GM23248 (cell line): ENCODE measurements around the gene SCP2. TPM values are rescaled to one million over a fixed set of nuclear protein-coding genes. Genes with fewer than 3 reads are reported as not detected.

Experiments used
- DNase-seq: peaks from one replicate; pipeline ENCODE4 v3.0.0-alpha.2; 2015
- H2AFZ ChIP-seq: fragments of 200-600 bp; sonication (generic); 2 replicates; pipeline ENCODE4 v1.6.1; 2016; ENCODE audit warnings: antibody characterized with exemption
- H3F3A ChIP-seq: fragments of 200-600 bp; sonication (generic); 2 replicates; pipeline ENCODE4 v1.6.1; 2016; ENCODE audit warnings: mild to moderate bottlenecking, antibody characterized with exemption, mixed run types; ENCODE audit not compliant: insufficient read depth
- H3K27ac ChIP-seq: fragments of 200-600 bp; sonication (generic); 2 replicates; pipeline ENCODE4 v1.5.1; 2016; ENCODE audit warnings: mild to moderate bottlenecking
- H3K27me3 ChIP-seq: fragments of 200-600 bp; sonication (generic); replicated peaks from 2 replicates; pipeline ENCODE4 v1.6.1; 2016; ENCODE audit warnings: mild to moderate bottlenecking; ENCODE audit not compliant: insufficient read depth
- H3K36me3 ChIP-seq: fragments of 200-600 bp; sonication (generic); 2 replicates; pipeline ENCODE4 v1.6.1; 2016; ENCODE audit warnings: low read depth, mild to moderate bottlenecking
- H3K4me1 ChIP-seq: fragments of 200-600 bp; sonication (generic); 2 replicates; pipeline ENCODE4 v1.6.1; 2016; ENCODE audit warnings: mild to moderate bottlenecking; ENCODE audit not compliant: insufficient read depth
- H3K4me2 ChIP-seq: fragments of 200-600 bp; sonication (generic); one replicate; pipeline ENCODE4 v1.6.1; 2016; ENCODE audit warnings: mild to moderate bottlenecking; ENCODE audit not compliant: unreplicated experiment
- H3K4me3 ChIP-seq: fragments of 200-600 bp; sonication (generic); 2 replicates; pipeline ENCODE4 v1.5.1; 2016; ENCODE audit warnings: mild to moderate bottlenecking
- H3K79me2 ChIP-seq: fragments of 200-600 bp; sonication (generic); 2 replicates; pipeline ENCODE4 v1.6.1; 2016; ENCODE audit warnings: mild to moderate bottlenecking; ENCODE audit not compliant: insufficient read depth
- H3K9ac ChIP-seq: fragments of 200-600 bp; sonication (generic); 2 replicates; pipeline ENCODE4 v1.6.1; 2016; ENCODE audit warnings: mild to moderate bottlenecking
- H3K9me2 ChIP-seq: fragments of 200-600 bp; sonication (generic); 2 replicates; pipeline ENCODE4 v1.6.1; 2016; ENCODE audit warnings: mixed run types, mild to moderate bottlenecking, moderate library complexity; ENCODE audit not compliant: insufficient read depth
- H3K9me3 ChIP-seq: fragments of 200-600 bp; sonication (generic); one replicate; pipeline ENCODE4 v1.6.1; 2017; ENCODE audit warnings: low read depth
- H4K20me1 ChIP-seq: fragments of 200-600 bp; sonication (generic); 2 replicates; pipeline ENCODE4 v1.6.0; 2016; ENCODE audit not compliant: insufficient read depth
- EZH2 ChIP-seq: fragments of 200-600 bp; sonication (generic); IDR thresholded peaks from 2 replicates; pipeline ENCODE4 v1.6.1; 2018; ENCODE audit warnings: antibody characterized with exemption, mild to moderate bottlenecking; ENCODE audit not compliant: insufficient read depth, poor library complexity, severe bottlenecking
- EZH2phosphoT487 ChIP-seq: fragments of 200-600 bp; sonication (generic); IDR thresholded peaks from 2 replicates; pipeline ENCODE4 v1.6.1; 2018; ENCODE audit warnings: antibody characterized with exemption, moderate library complexity, mild to moderate bottlenecking, low read depth; ENCODE audit not compliant: insufficient read depth
- WGBS, 2 experiments: methylation state at CpG; one replicate each; pipeline ENCODE4 v1.1.6; 2015 to 2017; ENCODE audit warnings: low lambda C conversion rate in 2 of 2, low coverage in 1 of 2; ENCODE audit errors: missing lambda C conversion rate in 2 of 2; 5-methylcytosine and 5-hydroxymethylcytosine counted together
- in situ Hi-C: fragments of 300-500 bp; cut with MboI; formaldehyde crosslinking; loops from 2 replicates; pipeline ENCODE4 v1.15.0; 2020
- polyA plus RNA-seq: library from polyadenylated mRNA; unstranded; fragments of >200 nt; fragmentation: Nextera tagmentation; extraction: Ambion mirVana; gene quantifications from 2 replicates; pipeline ENCODE4 v1.2.1, GENCODE V29; 2016
- total RNA-seq: library from RNA; depleted of rRNA; stranded (reverse); fragments of >200 nt; shearing (Covaris generic); gene quantifications from 2 replicates; pipeline ENCODE4 v1.2.3, GENCODE V29; 2014

SCP2 gene
- total and polyA plus RNA-seq, 2 experiments from 2014 or later = 209 to 257 TPM

DNA sequence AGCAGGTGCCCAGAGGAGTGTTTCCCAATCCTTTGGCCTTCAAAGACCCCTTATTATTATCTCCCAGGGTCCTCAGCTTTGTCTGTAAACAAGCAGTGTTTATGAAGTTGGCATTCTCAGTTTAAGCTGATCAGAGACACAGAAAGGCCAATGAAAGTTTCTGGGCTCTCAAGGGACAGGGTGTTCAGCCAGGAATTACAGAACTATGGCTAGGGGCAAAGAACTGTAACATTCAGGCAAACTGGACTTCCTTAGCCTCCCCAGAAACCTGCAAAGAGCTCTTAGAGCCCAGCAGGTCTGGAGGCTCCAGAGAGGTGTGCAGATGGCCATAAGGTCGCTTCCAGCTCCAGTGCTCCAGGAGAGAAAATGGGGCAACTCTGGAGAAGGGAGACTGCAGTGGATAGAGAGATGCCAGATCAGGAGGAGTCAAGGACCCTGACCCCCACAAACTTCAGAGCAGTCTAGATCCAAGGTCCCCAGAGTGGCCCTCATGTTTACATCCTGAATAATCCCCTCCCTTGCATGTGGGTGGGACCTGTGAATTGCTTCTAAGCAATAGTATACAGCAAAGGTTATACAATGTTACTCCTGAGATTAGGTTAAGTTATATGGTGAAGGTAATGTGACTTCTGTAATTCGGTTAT is 11.7 kb upstream of the SCP2 start:
- H2AFZ ChIP-seq = no peak overlapping the region
- H3K4me1 ChIP-seq = no peaks in the 10 kb centered on the region
- H3K9me2 ChIP-seq = no peaks in the 10 kb centered on the region
- no peaks in the 10 kb centered on the region for H4K20me1 ChIP-seq
- no peaks in the 10 kb centered on the region for H3K27me3 ChIP-seq
- no peak overlapping the region for H3K4me3 ChIP-seq
- no peak for DNase-seq
- peaks cover 8% of the 10 kb centered on the region; the same call in 1 of the 2 replicates for H3F3A ChIP-seq
- 74 to 78% methylated on average over 2 of the region's 2 CpGs for WGBS, 2 experiments
- no peaks in the 10 kb centered on the region for H3K36me3 ChIP-seq
- no peaks in the 10 kb centered on the region for H3K79me2 ChIP-seq
- no peaks in the 10 kb centered on the region for H3K9me3 ChIP-seq
- H3K27ac ChIP-seq = no peak overlapping the region
- in situ Hi-C loops = no loop called here
- H3K4me2 ChIP-seq = no peak overlapping the region
- TF ChIP-seq EZH2 = no peak
- no peak for TF ChIP-seq EZH2phosphoT487
- no peak overlapping the region for H3K9ac ChIP-seq

DNA sequence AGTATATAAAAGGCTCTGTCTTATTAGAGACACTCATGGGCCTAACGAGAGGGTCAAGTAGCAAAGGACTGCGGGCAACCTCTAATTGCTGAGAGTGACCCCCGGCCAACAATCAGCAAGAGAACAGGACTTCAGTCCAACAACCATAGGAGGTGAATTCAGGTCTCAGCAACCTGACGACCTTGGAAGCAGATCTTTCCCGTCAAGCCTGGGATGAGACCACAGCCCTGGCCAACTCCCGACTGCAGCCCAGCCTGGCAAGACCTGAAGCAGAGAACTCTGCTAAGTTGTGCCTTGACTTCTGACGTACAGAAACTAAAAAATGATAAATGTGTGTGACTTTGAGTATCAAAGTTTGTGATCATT is 11.2 kb upstream of the SCP2 start:
- Histone ChIP-seq H3F3A (peaks cover 10% of the 10 kb centered on the region; the same call in 1 of the 2 replicates), H2AFZ (no peak overlapping the region), H3K9me2 (no peaks in the 10 kb centered on the region), H3K4me2 (no peak overlapping the region), H3K36me3 (no peaks in the 10 kb centered on the region), H3K79me2 (no peaks in the 10 kb centered on the region), H4K20me1 (no peaks in the 10 kb centered on the region), H3K27ac (no peak overlapping the region), H3K4me1 (no peaks in the 10 kb centered on the region), H3K9me3 (no peaks in the 10 kb centered on the region), H3K4me3 (no peak overlapping the region), H3K9ac (no peak overlapping the region), H3K27me3 (no peaks in the 10 kb centered on the region)
- no peak for DNase-seq
- TF ChIP-seq EZH2 (no peak), EZH2phosphoT487 (no peak)
- WGBS, 2 experiments = 85 to 86% methylated on average over 7 of the region's 7 CpGs
- in situ Hi-C loops = no loop called here

DNA sequence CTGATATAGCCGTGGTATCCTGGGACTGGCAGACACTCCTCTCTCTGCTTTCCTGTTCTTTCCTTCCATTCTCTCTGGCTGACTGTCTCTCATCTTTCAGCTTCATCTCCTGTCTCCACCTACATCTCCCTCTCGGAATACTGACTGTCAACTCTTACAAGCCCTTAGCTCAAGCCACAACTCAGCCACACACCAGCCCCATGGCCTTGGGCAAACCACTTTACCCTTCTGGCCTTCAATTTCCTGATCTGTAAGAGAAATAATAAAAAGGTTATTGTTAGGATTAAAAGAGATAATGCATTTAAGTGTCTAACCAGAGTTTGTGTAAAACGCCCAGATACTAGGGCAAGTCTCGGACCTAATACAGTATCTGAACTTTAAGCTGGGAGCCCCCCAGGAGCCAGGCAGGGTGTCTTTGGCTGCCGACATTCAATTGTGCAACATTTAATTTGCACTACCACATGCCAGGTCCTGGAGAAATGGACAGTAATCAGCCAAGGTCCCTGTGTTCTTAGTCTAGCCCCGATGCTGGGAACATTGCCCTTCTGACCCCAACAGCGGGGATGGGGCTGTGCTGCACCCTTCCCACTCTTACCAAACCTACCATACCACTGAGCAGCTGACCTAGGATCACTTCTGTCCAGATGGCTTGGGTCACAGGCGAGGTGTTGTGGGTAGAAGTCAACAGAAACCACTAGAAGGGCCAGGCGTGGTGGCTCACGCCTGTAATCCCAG is 10.7 kb upstream of the SCP2 start:
- Histone ChIP-seq H3K4me2 (no peak overlapping the region), H3K79me2 (no peaks in the 10 kb centered on the region), H3K4me1 (no peaks in the 10 kb centered on the region), H3K27ac (no peak overlapping the region), H2AFZ (no peak overlapping the region), H3K36me3 (no peaks in the 10 kb centered on the region), H3K4me3 (no peak overlapping the region), H3F3A (peaks cover 10% of the 10 kb centered on the region; the same call in 1 of the 2 replicates), H3K9me2 (no peaks in the 10 kb centered on the region), H3K27me3 (no peaks in the 10 kb centered on the region), H4K20me1 (no peaks in the 10 kb centered on the region), H3K9ac (no peak overlapping the region), H3K9me3 (no peaks in the 10 kb centered on the region)
- no peak for DNase-seq
- TF ChIP-seq EZH2 (no peak), EZH2phosphoT487 (no peak)
- in situ Hi-C loops = no loop called here
- WGBS, 2 experiments = 66 to 73% methylated on average over 10 of the region's 10 CpGs

DNA sequence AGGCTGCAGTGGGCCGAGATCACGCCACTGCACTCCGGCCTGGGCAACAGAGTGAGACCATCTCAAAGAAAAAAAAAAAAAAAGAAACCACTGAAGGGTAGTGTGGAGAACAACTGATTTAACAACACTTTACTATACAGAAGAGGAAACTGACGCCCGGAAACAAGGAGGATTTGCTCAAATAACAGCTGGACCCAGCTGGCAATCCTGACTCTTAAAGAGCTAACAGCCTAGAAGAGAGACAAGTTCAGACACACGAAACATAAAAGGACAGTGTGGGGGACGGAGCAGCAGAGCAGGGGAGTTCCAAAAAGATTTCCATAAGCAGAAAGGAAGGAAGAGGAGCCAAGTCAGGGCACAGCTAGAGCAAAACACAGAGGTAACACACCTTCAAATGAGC is 9.9 kb upstream of the SCP2 start:
- in situ Hi-C loops = no loop called here
- H3K36me3 ChIP-seq = no peaks in the 10 kb centered on the region
- DNase-seq = no peak
- H3K9ac ChIP-seq = no peak overlapping the region
- no peaks in the 10 kb centered on the region for H4K20me1 ChIP-seq
- H3K27me3 ChIP-seq = no peaks in the 10 kb centered on the region
- H2AFZ ChIP-seq = no peak overlapping the region
- H3K9me3 ChIP-seq = no peaks in the 10 kb centered on the region
- H3K4me2 ChIP-seq = no peak overlapping the region
- H3K4me3 ChIP-seq = no peak overlapping the region
- TF ChIP-seq EZH2 (no peak), EZH2phosphoT487 (no peak)
- H3K27ac ChIP-seq = no peak overlapping the region
- no peaks in the 10 kb centered on the region for H3K4me1 ChIP-seq
- peaks cover 10% of the 10 kb centered on the region; the same call in 1 of the 2 replicates for H3F3A ChIP-seq
- H3K9me2 ChIP-seq = no peaks in the 10 kb centered on the region
- WGBS, 2 experiments = 88 to 91% methylated on average over 7 of the region's 7 CpGs
- H3K79me2 ChIP-seq = no peaks in the 10 kb centered on the region

DNA sequence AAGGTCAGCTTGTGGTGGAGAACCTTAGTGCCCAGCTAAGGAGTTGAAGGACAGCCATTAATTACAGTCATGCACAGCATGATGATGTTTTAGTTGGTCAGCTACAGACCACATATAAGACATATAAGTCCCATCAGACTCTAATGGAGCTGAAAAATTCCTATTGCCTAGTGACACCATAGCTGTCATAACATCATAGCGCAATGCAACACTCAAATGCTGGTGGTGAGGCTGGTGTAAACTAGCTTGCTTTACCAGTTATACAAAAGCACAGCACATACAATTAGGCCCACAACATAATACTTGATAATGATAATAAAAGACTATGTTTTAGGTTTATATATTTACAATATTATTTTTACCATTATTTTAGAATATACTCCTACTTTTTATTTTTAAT is 9.5 kb upstream of the SCP2 start:
- no peaks in the 10 kb centered on the region for H3K4me1 ChIP-seq
- H3K9me2 ChIP-seq = no peaks in the 10 kb centered on the region
- no peaks in the 10 kb centered on the region for H3K9me3 ChIP-seq
- TF ChIP-seq EZH2phosphoT487 (no peak), EZH2 (no peak)
- H3K4me3 ChIP-seq = no peak overlapping the region
- H3K4me2 ChIP-seq = no peak overlapping the region
- no peaks in the 10 kb centered on the region for H3K79me2 ChIP-seq
- H3K27ac ChIP-seq = no peak overlapping the region
- no peak overlapping the region for H2AFZ ChIP-seq
- H4K20me1 ChIP-seq = no peaks in the 10 kb centered on the region
- H3K36me3 ChIP-seq = no peaks in the 10 kb centered on the region
- no peak overlapping the region for H3K9ac ChIP-seq
- in situ Hi-C loops = no loop called here
- peaks cover 10% of the 10 kb centered on the region; the same call in 1 of the 2 replicates for H3F3A ChIP-seq
- H3K27me3 ChIP-seq = no peaks in the 10 kb centered on the region
- WGBS, 2 experiments = 96 to 100% methylated on average over 1 of the region's 1 CpG
- DNase-seq = no peak
